Measurements from ENCODE around the gene SLC26A5.
"Not testable (repeated sequence)": the region's sequence is repeated elsewhere in the genome, so short reads cannot be mapped to it uniquely, and the experiment has no call there.

Gene SLC26A5

GRCh38 chr7:103446049-103446520, at the start of gene SLC26A5:
SLC26A5 (minus strand) TSS chr7:103446207; CDS start chr7:103421514, 24,693 bp downstream.
- DNase-seq (ENCODE audit: low read depth in 2 of 2), result no peak

- no peak for DNase-seq (ENCODE audit: low read depth in 2 of 2)
These were observed 41.4 kb upstream of the SLC26A5 start for GRCh38 chr7:103487419-103487818.

GRCh38 chr7:103486873-103487272, 40.9 kb upstream of the SLC26A5 start:
- DNase-seq (ENCODE audit: low read depth in 2 of 2), result not testable (repeated sequence)

- DNase-seq (ENCODE audit: low read depth in 2 of 2), result no peak
These were observed 34.8 kb upstream of the SLC26A5 start for GRCh38 chr7:103480771-103481170.

GRCh38 chr7:103474956-103475355, 28.9 kb upstream of the SLC26A5 start:
- DNase-seq (ENCODE audit: low read depth in 2 of 2), result no peak

GRCh38 chr7:103469095-103469948, 23.3 kb upstream of the SLC26A5 start:
- DNase-seq (ENCODE audit: low read depth in 2 of 2), result no peak

- no peak for DNase-seq (ENCODE audit: low read depth in 2 of 2)
These were observed 20.8 kb upstream of the SLC26A5 start for GRCh38 chr7:103466814-103467213.

- DNase-seq (ENCODE audit: low read depth in 2 of 2), result no peak
These were observed 16.4 kb upstream of the SLC26A5 start for GRCh38 chr7:103462358-103462757.

GRCh38 chr7:103447073-103447960, 1.3 kb upstream of the SLC26A5 start:
- no peak for DNase-seq (ENCODE audit: low read depth in 2 of 2)

GRCh38 chr7:103445228-103446048, 569 bp downstream of the SLC26A5 start:
- no peak for DNase-seq (ENCODE audit: low read depth in 2 of 2)

- DNase-seq (ENCODE audit: low read depth in 2 of 2), result no peak
These were observed 6.3 kb downstream of the SLC26A5 start for GRCh38 chr7:103439661-103440060.

- DNase-seq (ENCODE audit: low read depth in 2 of 2), result no peak
These were observed 8.4 kb downstream of the SLC26A5 start for GRCh38 chr7:103437623-103438022.

GRCh38 chr7:103432712-103433111, 13.3 kb downstream of the SLC26A5 start:
- no peak for DNase-seq (ENCODE audit: low read depth in 2 of 2)

GRCh38 chr7:103425177-103425576, 20.8 kb downstream of the SLC26A5 start:
- no peak for DNase-seq (ENCODE audit: low read depth in 2 of 2)

- DNase-seq (ENCODE audit: low read depth in 2 of 2), result no peak
These were observed 22.4 kb downstream of the SLC26A5 start for GRCh38 chr7:103423467-103424179.

GRCh38 chr7:103420857-103421384, 25.1 kb downstream of the SLC26A5 start:
- no peak for DNase-seq (ENCODE audit: low read depth in 2 of 2)

- no peak for DNase-seq (ENCODE audit: low read depth in 2 of 2)
These were observed 27.8 kb downstream of the SLC26A5 start for GRCh38 chr7:103418241-103418640.

- no peak for DNase-seq (ENCODE audit: low read depth in 2 of 2)
These were observed 32.6 kb downstream of the SLC26A5 start for GRCh38 chr7:103413407-103413806.

GRCh38 chr7:103412151-103412550, 33.9 kb downstream of the SLC26A5 start:
- DNase-seq (ENCODE audit: low read depth in 2 of 2), result no peak

GRCh38 chr7:103405789-103406613, 40.0 kb downstream of the SLC26A5 start:
- not testable (repeated sequence) for DNase-seq (ENCODE audit: low read depth in 2 of 2)

Data from stimulated activated CD8-positive, alpha-beta memory T cell treated with anti-CD3 and anti-CD28 coated beads, Interleukin-7, amount 100 ng/mL, for 1 hour (primary cell).